ENCODE data around the gene CCDC178. TPM values are rescaled to one million over a fixed set of nuclear protein-coding genes. Genes with fewer than 3 reads are reported as not detected.

The CCDC178 gene
- polyA plus RNA-seq, 2 of the 4 experiments (the other 2 are of a cell fraction), result 0.06 TPM; not detected in 1

- no peak for FAIRE-seq
- Histone ChIP-seq H3K4me1 (no peaks in the 10 kb centered on the region), H3K4me3 (no peak overlapping the region), H3K4me2 (no peak overlapping the region), H3K27ac (no peak overlapping the region), H3K9me3 (no peaks in the 10 kb centered on the region)
- TF ChIP-seq KDM1A (IDR thresholded peaks at IDR 0.05; ENCODE audit: low read depth) (no peak), RFX5 (IDR thresholded peaks at IDR 0.05) (no peak)
- CTCF ChIA-PET, result no interaction called here
- no peak for ATAC-seq
- no peak for DNase-seq (ENCODE audit: low read depth in 1 of 2, low spot score in 1 of 2)
- POLR2A ChIA-PET, result no interaction called here
- WGBS (ENCODE audit: missing lambda C conversion rate), result 2% methylated on average over 4 of the region's 4 CpGs
These were observed 465.9 kb downstream of the CCDC178 start for GRCh38 chr18:32974421-32975162.

GRCh38 chr18:32968248-32968647 is 472.3 kb downstream of the CCDC178 start:
- WGBS (ENCODE audit: missing lambda C conversion rate), result 65% methylated on average over 2 of the region's 2 CpGs
- H3K4me3 ChIP-seq, result no peak overlapping the region
- ATAC-seq, result no peak
- TF ChIP-seq EHMT2 (IDR thresholded peaks at IDR 0.05; ENCODE audit: low read depth) (no peak), SREBF2 (IDR thresholded peaks at IDR 0.05) (no peak), HDAC2 (IDR thresholded peaks at IDR 0.05) (no peak), JUN (IDR thresholded peaks at IDR 0.05) (no peak), EP300 (IDR thresholded peaks at IDR 0.05) (no peak), MAX (IDR thresholded peaks at IDR 0.05) (no peak), E2F6 (IDR thresholded peaks at IDR 0.05; ENCODE audit: borderline replicate concordance, low read depth) (no peak), RAD21 (conservative IDR thresholded peaks at IDR 0.05 in 1 of 2, IDR thresholded peaks at IDR 0.05 in 1 of 2) (no peak), CEBPB (IDR thresholded peaks at IDR 0.05) (no peak), FOXS1 (CRISPR knock-in tag; IDR thresholded peaks at IDR 0.05) (no peak), CHD2 (IDR thresholded peaks at IDR 0.05; ENCODE audit: low read length, partially characterized antibody) (no peak), NFE2L2 (conservative IDR thresholded peaks at IDR 0.05; ENCODE audit: low read length) (no peak), HOXB13 (CRISPR knock-in tag; IDR thresholded peaks at IDR 0.05; ENCODE audit: low read depth) (no peak), HOXB5 (CRISPR knock-in tag; IDR thresholded peaks at IDR 0.05) (no peak), ELK1 (IDR thresholded peaks at IDR 0.05; ENCODE audit: low read depth, low read length) (no peak)
- ChIA-PET CTCF (no interaction called here), POLR2A (no interaction called here)
- no peaks in the 10 kb centered on the region for H3K4me1 ChIP-seq
- no peak overlapping the region for H3K27ac ChIP-seq
- no peak overlapping the region for H3K4me2 ChIP-seq
- no peak for DNase-seq (ENCODE audit: low read depth in 1 of 2, low spot score in 1 of 2)
- FAIRE-seq, result no peak
- no peaks in the 10 kb centered on the region for H3K9me3 ChIP-seq

- no peaks in the 10 kb centered on the region for H3K9me3 ChIP-seq
- no peaks in the 10 kb centered on the region for H3K4me1 ChIP-seq
- H3K4me3 ChIP-seq, result no peak overlapping the region
- DNase-seq (ENCODE audit: low read depth in 1 of 2, low spot score in 1 of 2), result no peak
- no peak overlapping the region for H3K27ac ChIP-seq
- CTCF ChIA-PET, result no interaction called here
- no peak for TF ChIP-seq CBX8 (IDR thresholded peaks at IDR 0.05)
- TF ChIP-seq ZC3H11A (IDR thresholded peaks at IDR 0.05), result no peak
- TF ChIP-seq GATA3 (IDR thresholded peaks at IDR 0.05; ENCODE audit: borderline replicate concordance), result no peak
- no peak for TF ChIP-seq FOSL2 (IDR thresholded peaks at IDR 0.05)
- TF ChIP-seq FOSL2 (CRISPR knock-in tag; IDR thresholded peaks at IDR 0.05), result no peak
- TF ChIP-seq BCL3 (IDR thresholded peaks at IDR 0.05), result no peak
- TF ChIP-seq EP300 (IDR thresholded peaks at IDR 0.05), result no peak
- no peak for TF ChIP-seq HEYL (CRISPR knock-in tag; IDR thresholded peaks at IDR 0.05)
- TF ChIP-seq BHLHE40 (IDR thresholded peaks at IDR 0.05; ENCODE audit: low read depth, low read length), result no peak
- TF ChIP-seq TP53 (CRISPR knock-in tag; IDR thresholded peaks at IDR 0.05), result no peak
- no peak for TF ChIP-seq HOXA7 (CRISPR knock-in tag; IDR thresholded peaks at IDR 0.05)
- no peak for TF ChIP-seq MAX (IDR thresholded peaks at IDR 0.05)
- no peak for TF ChIP-seq JUN (IDR thresholded peaks at IDR 0.05)
- no peak for TF ChIP-seq MAZ (IDR thresholded peaks at IDR 0.05; ENCODE audit: borderline replicate concordance, low read depth, low read length)
- POLR2A ChIA-PET, result no interaction called here
- no peak for ATAC-seq
- FAIRE-seq, result no peak
- no peak overlapping the region for H3K4me2 ChIP-seq
These were observed 474.4 kb downstream of the CCDC178 start for GRCh38 chr18:32966141-32966540.
